NB4 (cell line): ENCODE measurements around the gene C22orf15.

Experiments
- DNase-seq: peaks from one replicate; pipeline ENCODE4 v3.0.0; 2010; ENCODE audit warnings: low read depth
- H3K4me3 ChIP-seq: one replicate; pipeline ENCODE4 v1.5.1; 2011; ENCODE audit warnings: mild to moderate bottlenecking, low read depth, low read length, moderate library complexity
- CTCF ChIP-seq: IDR thresholded peaks from one replicate; pipeline ENCODE4 v1.5.1; 2012; ENCODE audit warnings: low read depth, low read length
- MAX ChIP-seq: IDR thresholded peaks from 2 replicates; pipeline ENCODE4 v1.6.1; 2011; ENCODE audit warnings: low read depth, low read length
- MYC ChIP-seq: IDR thresholded peaks from 2 replicates; pipeline ENCODE4 v1.6.1; 2011; ENCODE audit warnings: low read depth, low read length
- POLR2A ChIP-seq: IDR thresholded peaks from 2 replicates; pipeline ENCODE4 v1.6.1; 2011; ENCODE audit warnings: mild to moderate bottlenecking; ENCODE audit not compliant: insufficient read length; ENCODE audit errors: extremely low read depth

Gene C22orf15

GRCh38 chr22:23750714-23751440 lies 11.9 kb upstream of the C22orf15 start, which contains the start of gene ZNF70:
TSS of gene ZNF70 (minus strand) at chr22:23751112. CDS start at chr22:23745140, 5,972 bp downstream.
- peak within 1 kb of the TSS; percentile 90 for H3K4me3 ChIP-seq
- DNase-seq, result peak; percentile 88
- TF ChIP-seq POLR2A (peak; percentile 37), MAX (no peak), CTCF (peak; percentile 25), MYC (no peak; the same call in 1 of the 2 replicates)

DNA sequence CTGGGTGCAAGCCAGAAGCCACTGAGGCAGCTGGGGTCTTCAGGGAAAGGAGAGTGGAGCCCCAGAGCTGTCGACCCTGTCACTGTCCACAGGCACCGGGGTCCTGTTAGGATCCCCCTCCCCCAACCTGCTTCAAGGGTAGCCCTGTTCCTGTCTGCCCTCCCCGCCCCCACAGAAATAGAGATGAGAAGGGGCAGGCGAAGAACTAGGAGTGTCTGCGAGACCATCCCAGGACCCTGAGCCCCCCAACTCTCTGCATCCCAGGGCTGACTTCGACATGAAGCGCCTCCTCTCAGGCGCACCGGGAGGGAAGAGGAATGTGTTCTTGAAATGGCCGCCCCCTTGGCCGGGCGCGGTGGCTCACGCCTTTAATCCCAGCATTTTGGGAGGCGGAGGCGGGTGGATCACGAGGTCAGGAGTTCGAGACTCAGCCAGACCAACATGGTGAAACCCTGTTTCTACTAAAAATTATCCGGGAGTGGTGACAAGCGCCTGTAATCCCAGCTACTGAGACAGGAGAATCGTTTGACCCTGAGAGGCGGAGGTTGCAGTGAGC lies 11.3 kb upstream of the C22orf15 start:
- peak; percentile 31 for DNase-seq
- TF ChIP-seq MYC (no peak), CTCF (no peak), POLR2A (no peak), MAX (no peak)

DNA sequence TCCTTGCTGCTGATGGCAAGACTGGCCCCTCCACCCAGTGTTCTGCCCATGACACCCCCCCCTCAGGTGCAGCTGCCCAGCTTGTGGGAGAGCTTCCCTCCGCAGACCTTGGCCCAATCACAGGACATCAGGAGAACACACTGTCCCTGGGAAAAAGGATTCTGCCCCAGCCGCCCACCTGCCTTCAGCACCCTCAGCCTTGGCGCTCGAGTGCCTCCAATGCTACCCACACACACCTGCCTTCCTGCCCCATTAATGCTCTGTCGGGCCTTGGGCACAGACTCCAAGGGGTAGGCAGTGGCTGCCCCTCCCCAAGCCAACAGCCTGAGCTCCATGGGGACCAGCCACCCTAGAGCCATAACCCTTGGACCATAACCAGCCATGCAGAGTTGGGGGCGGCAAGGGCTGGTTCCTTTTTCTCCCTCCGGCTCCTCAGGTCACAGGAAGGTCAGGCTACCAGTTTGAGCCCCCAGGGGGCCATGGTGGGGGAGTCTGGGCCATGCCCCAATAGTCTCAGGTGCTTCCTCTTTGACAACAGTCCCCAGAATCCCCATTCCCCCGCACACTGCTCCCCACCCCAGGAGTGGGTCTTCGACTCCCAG lies 10.6 kb upstream of the C22orf15 start:
- peak; percentile 80 for DNase-seq
- TF ChIP-seq CTCF (no peak), MAX (no peak)
- no peak overlapping the region for H3K4me3 ChIP-seq

More for the DNA sequence above, 11.3 kb upstream of the C22orf15 start:
- peak overlapping the region; percentile 64 for H3K4me3 ChIP-seq

- TF ChIP-seq CTCF, result no peak
- no peak for DNase-seq
- no peak overlapping the region for H3K4me3 ChIP-seq
These were observed 10.0 kb upstream of the C22orf15 start for GRCh38 chr22:23752750-23753149.

DNA sequence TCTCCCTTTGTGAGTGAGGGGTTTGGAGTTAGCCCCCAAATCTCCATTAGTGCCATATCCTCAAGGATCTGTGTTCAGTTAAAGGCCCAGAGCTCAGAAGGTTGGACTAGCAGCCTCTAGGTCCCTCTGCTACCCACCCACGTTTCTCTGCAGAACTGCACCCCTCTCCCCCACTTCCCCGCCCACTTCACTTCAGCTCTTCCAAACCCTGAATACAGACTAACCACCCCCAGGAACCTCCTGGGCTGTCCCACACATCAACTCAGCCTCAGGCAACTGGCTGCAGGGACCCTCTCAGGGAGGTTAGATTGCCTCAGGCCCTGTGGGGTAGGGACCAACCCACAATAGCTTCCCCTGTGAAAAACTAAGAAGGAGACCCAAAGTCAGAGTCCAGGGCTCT lies 9.4 kb upstream of the C22orf15 start:
- no peak for TF ChIP-seq MAX
- TF ChIP-seq MYC, result no peak
- no peak for TF ChIP-seq POLR2A
- no peak for TF ChIP-seq CTCF
- DNase-seq, result peak; percentile 59
- H3K4me3 ChIP-seq, result no peak overlapping the region
